ENCODE measurements around the gene RPS27. TPM values are rescaled to one million over a fixed set of nuclear protein-coding genes. Genes with fewer than 3 reads are reported as not detected.

The RPS27 gene
- total and polyA plus RNA-seq, 2 of the 13 experiments (the other 11 are each of a cell fraction or from before 2014, with no cell fraction given) = 3,737 to 9,964 TPM

- TF ChIP-seq, protein P1, sequence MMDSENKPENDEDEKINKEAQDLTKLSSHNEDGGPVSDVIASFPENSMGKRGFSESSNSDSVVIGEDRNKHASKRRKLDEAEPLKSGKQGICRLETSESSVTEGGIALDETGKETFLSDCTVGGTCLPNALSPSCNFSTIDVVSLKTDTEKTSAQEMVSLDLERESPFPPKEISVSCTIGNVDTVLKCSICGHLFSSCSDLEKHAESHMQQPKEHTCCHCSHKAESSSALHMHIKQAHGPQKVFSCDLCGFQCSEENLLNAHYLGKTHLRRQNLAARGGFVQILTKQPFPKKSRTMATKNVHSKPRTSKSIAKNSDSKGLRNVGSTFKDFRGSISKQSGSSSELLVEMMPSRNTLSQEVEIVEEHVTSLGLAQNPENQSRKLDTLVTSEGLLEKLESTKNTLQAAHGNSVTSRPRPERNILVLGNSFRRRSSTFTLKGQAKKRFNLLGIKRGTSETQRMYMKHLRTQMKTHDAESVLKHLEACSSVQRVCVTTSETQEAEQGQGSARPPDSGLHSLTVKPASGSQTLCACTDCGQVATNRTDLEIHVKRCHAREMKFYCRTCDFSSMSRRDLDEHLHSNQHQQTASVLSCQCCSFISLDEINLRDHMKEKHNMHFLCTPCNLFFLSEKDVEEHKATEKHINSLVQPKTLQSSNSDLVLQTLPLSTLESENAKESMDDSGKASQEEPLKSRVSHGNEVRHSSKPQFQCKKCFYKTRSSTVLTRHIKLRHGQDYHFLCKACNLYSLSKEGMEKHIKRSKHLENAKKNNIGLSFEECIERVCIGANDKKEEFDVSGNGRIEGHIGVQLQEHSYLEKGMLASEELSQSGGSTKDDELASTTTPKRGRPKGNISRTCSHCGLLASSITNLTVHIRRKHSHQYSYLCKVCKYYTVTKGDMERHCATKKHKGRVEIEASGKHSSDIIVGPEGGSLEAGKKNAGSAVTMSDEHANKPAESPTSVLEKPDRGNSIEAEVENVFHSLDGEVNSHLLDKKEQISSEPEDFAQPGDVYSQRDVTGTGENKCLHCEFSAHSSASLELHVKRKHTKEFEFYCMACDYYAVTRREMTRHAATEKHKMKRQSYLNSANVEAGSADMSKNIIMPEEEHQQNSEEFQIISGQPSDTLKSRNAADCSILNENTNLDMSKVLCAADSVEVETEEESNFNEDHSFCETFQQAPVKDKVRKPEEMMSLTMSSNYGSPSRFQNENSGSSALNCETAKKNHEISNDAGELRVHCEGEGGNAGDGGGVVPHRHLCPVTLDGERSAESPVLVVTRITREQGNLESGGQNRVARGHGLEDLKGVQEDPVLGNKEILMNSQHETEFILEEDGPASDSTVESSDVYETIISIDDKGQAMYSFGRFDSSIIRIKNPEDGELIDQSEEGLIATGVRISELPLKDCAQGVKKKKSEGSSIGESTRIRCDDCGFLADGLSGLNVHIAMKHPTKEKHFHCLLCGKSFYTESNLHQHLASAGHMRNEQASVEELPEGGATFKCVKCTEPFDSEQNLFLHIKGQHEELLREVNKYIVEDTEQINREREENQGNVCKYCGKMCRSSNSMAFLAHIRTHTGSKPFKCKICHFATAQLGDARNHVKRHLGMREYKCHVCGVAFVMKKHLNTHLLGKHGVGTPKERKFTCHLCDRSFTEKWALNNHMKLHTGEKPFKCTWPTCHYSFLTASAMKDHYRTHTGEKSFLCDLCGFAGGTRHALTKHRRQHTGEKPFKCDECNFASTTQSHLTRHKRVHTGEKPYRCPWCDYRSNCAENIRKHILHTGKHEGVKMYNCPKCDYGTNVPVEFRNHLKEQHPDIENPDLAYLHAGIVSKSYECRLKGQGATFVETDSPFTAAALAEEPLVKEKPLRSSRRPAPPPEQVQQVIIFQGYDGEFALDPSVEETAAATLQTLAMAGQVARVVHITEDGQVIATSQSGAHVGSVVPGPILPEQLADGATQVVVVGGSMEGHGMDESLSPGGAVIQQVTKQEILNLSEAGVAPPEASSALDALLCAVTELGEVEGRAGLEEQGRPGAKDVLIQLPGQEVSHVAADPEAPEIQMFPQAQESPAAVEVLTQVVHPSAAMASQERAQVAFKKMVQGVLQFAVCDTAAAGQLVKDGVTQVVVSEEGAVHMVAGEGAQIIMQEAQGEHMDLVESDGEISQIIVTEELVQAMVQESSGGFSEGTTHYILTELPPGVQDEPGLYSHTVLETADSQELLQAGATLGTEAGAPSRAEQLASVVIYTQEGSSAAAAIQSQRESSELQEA (CRISPR knock-in tag; IDR thresholded peaks at IDR 0.05; ENCODE audit: not compliant biosample characterization) = no peak
- TF ChIP-seq ZNF839 (CRISPR knock-in tag; IDR thresholded peaks at IDR 0.05; ENCODE audit: borderline replicate concordance) (0 out of 2 replicates have a peak, but pooled peaks have one; percentile 69), SIN3A (IDR thresholded peaks at IDR 0.05; ENCODE audit: borderline replicate concordance, low read depth, low read length) (peak; percentile 95; the same call in 1 of the 2 replicates), GABPB1 (CRISPR knock-in tag; IDR thresholded peaks at IDR 0.05) (peak; percentile 95), ZNF556 (CRISPR knock-in tag; IDR thresholded peaks at IDR 0.05; ENCODE audit: borderline replicate concordance) (peak; percentile 94), XRCC5 (optimal IDR thresholded peaks at IDR 0.05; ENCODE audit: low read length) (peak; percentile 50), ZNF672 (CRISPR knock-in tag; IDR thresholded peaks at IDR 0.05) (no peak), ETV5 (CRISPR knock-in tag; IDR thresholded peaks at IDR 0.05; ENCODE audit: borderline replicate concordance) (peak; percentile 74), TAF1 (CRISPR knock-in tag; IDR thresholded peaks at IDR 0.05) (peak; percentile 98), TFE3 (CRISPR knock-in tag; IDR thresholded peaks at IDR 0.05) (peak; percentile 84)
- TF ChIP-seq, protein P2, sequence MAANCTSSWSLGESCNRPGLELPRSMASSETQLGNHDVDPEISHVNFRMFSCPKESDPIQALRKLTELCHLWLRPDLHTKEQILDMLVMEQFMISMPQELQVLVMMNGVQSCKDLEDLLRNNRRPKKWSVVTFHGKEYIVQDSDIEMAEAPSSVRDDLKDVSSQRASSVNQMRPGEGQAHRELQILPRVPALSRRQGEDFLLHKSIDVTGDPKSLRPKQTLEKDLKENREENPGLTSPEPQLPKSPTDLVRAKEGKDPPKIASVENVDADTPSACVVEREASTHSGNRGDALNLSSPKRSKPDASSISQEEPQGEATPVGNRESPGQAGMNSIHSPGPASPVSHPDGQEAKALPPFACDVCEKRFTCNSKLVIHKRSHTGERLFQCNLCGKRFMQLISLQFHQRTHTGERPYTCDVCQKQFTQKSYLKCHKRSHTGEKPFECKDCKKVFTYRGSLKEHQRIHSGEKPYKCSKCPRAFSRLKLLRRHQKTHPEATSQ (CRISPR knock-in tag; IDR thresholded peaks at IDR 0.05; ENCODE audit: borderline replicate concordance) = peak; percentile 78; the same call in 1 of the 2 replicates
- TF ChIP-seq, protein P3, sequence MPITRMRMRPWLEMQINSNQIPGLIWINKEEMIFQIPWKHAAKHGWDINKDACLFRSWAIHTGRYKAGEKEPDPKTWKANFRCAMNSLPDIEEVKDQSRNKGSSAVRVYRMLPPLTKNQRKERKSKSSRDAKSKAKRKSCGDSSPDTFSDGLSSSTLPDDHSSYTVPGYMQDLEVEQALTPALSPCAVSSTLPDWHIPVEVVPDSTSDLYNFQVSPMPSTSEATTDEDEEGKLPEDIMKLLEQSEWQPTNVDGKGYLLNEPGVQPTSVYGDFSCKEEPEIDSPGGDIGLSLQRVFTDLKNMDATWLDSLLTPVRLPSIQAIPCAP (CRISPR knock-in tag; IDR thresholded peaks at IDR 0.05; ENCODE audit: low read depth) = no peak
- TF ChIP-seq, protein P4, sequence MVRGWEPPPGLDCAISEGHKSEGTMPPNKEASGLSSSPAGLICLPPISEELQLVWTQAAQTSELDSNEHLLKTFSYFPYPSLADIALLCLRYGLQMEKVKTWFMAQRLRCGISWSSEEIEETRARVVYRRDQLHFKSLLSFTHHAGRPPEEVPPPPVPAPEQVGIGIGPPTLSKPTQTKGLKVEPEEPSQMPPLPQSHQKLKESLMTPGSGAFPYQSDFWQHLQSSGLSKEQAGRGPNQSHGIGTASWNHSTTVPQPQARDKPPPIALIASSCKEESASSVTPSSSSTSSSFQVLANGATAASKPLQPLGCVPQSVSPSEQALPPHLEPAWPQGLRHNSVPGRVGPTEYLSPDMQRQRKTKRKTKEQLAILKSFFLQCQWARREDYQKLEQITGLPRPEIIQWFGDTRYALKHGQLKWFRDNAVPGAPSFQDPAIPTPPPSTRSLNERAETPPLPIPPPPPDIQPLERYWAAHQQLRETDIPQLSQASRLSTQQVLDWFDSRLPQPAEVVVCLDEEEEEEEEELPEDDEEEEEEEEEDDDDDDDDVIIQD (CRISPR knock-in tag; IDR thresholded peaks at IDR 0.05; ENCODE audit: low read depth) = peak; percentile 82
Measured at GRCh38 chr1:153990468-153991150, at the start of gene RPS27 (continued).
